ENCODE results near the gene SPINK2. TPM values are rescaled to one million over a fixed set of nuclear protein-coding genes. Genes with fewer than 3 reads are reported as not detected.

The SPINK2 gene
- total RNA-seq, 1 donor from 2014 or later: not detected

DNA sequence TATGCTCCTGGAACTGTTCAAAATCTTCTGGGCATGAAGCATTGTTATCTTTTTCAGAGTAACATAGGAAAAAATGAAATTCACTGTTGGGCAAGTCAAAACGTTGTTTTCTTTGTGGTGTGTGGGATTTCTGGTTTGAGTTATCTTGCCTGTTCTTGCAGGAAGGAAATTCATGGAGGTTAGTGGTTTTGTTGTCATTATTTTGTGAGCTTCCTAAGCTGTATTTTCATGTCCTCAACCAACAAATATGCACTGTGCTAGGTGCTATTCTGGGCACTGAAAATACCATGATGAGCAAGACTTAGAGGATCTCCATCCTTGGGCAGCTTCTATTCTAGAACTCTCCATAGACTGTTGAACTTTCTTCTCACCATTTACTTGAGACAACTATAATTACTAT is 16.9 kb downstream of the SPINK2 start:
- DNase-seq (ENCODE audit: missing footprints) (no peak), ATAC-seq (no peak)
- intact Hi-C loops (cut with DNase I): no loop called here

DNA sequence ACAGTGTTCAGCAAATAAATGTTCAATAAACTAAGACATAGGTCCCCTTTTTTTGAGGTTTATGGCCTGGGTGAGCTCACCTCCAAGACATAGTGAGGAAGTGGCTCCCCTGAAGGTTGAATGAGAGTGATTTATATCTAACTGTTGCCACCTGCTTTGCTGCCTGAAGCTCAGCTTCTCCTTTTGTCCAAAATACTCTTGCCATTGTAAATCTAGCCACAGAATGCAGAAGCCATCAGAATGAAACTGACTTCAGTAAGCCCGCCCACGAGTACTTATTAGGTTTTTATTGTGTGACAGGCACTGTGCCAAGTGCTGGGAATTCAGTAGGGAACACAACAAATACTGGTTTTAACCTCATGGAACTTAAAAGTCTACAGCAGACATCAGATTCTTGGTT is 18.0 kb downstream of the SPINK2 start:
- no peak for DNase-seq (ENCODE audit: missing footprints)
- intact Hi-C loops (cut with DNase I): no loop called here
- ATAC-seq: no peak

DNA sequence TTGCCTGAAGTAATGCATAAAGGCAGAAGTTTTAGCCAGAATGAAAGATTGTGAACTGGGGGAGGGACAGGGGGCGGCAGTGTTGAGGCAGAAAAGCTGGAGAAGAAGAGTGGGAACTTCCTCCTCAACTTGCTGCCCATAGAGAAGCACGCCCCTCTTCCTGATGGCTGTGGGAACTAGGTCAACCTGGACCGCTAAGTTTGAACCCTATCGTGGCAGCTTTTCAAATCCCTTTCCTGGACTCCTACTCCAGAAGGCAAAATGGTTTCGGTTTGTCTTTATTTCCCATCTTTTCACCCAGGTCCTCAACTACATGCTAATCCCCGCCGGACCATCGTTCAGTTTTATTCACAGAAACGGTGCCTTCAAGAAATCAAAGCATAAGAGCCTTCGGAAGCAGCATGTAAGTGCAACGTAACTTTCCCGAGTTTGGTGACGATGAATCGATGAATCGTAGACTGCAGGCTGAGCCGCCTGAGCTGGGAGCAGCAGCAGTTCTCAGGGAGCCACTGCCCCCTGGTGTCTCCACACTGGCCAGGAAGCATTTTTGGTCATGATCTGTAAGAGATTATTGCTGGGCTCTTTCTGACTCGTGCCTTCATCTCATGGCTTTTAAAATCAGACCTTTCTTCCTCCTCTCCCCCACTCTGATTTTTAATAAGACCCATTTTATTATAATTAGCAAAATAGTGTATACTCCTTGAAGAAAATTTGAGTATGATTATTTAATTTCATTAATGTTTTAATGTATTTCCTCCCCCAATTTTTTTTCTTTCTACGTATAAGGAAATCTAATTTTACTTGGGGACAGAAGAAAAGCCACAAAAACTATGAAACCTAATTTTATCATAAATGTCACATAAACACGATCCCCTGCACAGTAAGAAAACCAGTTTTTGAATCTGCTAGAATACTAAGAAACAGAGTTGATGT is 21.4 kb downstream of the SPINK2 start:
- intact Hi-C loops (cut with DNase I): loop anchor here (2.0 kb wide), 1 partner anchor 223 kb away; no protein-coding TSS in a partner anchor
- peak; percentile 97 for ATAC-seq
- DNase-seq (ENCODE audit: missing footprints): peak; percentile 87

DNA sequence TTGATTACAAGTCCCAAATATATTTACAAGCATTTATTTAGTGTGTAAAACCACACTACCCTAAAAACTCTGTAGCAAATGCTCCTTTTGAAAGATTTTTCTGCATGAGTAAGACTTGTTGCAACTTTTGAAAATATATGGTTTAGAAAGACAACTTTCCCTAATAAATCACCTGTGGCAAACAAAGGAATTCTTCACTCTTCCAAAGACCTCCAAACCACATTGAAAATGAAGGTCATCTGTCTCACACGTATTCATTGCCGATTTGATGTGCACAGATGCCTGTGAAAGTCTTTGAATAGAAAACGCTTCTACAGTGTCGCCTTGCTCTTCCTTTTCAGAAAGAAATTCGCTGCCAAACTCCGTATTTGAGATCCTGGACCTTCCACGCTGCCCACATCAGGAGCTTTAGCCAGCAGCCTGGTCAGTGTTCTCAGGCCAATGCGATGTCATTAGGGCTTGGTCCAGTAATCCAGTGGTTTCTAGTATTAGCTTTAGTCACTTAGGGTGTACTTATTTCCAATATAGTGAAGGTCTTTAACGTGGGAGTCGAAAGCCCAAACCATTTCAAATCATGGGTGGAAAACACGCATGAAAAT is 22.2 kb downstream of the SPINK2 start:
- ATAC-seq (no peak), DNase-seq (ENCODE audit: missing footprints) (no peak)
- intact Hi-C loops (cut with DNase I): no loop called here

DNA sequence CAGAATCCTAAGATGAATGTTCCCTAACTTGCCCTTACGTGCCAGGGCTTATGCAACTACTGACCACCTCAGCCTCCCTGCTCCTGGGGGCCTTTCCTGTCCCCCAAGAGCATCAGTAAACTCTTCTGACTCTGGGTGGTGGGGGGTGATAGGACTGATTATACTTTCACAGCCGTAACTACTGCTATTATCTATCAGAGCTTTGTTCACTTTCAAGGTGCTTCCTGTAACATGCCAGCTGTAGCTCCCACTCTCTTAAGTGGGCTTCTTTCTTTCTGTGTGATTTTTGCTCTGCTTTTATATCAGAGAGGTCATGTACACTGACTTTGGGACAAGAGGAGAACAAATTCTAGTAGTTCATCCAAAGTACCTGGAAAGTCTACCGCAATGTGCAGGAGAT is 25.3 kb downstream of the SPINK2 start:
- no peak for ATAC-seq
- no peak for DNase-seq (ENCODE audit: missing footprints)
- intact Hi-C loops (cut with DNase I): no loop called here

DNA sequence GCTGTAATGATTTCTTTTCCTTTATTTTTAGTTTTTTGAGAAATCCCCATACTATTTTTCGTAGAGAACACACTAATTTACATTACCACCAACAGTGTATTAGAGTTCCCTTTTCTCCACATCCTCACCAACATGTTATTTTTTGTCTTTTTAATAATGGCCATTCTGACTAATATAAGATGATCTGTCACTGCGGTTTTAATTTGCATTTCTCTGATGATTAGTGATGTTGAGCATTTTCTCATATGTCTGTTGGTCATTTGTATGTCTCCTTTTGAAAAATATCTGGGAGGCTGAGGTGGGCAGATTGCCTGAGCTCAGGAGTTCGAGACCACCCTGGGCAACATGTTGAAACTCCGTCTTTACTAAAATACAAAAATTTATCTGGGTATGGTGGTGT is 30.2 kb downstream of the SPINK2 start:
- intact Hi-C loops (cut with DNase I): no loop called here
- ATAC-seq (no peak), DNase-seq (ENCODE audit: missing footprints) (no peak)

DNA sequence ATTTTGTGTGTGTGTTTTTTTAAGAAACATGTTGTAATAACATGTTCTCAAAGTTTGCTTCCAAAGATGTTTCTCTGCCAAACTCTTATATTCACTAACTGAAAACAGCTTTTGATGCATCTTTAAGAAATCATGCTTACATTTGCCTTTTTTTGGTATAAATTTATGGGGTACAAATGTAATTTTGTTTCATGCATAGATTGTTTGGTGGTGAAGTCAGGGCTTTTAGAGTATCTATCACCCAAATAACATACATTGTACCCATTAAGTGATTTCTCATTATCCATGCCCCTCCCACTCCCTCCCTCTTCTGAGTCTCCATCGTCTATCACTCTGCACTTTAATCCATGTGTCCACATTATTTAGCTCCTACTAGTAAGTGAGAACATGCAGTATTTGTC is 30.8 kb downstream of the SPINK2 start:
- intact Hi-C loops (cut with DNase I): no loop called here
- DNase-seq (ENCODE audit: missing footprints) (no peak), ATAC-seq (no peak)

DNA sequence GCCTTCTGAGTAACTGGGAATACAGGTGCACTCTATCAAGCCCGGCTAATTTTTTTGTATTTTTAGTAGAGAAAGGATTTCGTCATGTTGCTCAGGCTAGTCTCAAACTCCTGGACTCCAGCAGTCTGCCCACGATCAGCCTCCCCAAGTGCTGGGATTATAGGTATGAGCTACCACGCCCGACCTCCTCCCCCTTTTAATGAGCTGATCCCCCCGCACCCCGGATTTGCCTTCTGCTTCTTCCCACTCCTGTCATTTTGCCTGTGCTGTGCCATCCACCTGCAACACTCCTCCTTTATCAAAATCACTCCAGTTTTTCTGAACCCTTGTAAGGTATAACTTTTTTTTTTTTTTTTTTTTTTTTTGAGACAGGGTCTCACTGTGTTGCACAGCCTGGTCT is 33.4 kb downstream of the SPINK2 start:
- ATAC-seq (no peak), DNase-seq (ENCODE audit: missing footprints) (no peak)
- intact Hi-C loops (cut with DNase I): no loop called here

DNA sequence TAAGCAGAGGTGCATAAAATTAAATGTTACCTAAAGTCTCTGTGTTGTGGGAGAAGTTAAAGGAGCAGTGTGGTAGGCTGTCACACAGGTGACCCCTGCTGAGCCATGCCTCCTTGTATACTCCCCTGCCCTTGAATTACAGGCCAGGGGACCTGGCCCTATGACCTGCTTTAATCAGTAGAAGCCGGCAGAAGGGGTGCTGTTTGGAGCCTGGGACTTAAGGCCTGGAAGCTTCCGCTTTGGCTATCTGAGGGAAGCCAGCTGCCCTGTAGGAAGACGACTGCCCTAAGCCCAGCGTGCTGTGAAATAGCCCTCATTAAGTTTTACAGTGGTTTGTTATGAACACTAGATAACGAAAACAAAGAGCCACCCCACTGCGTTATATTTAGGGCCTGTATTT is 34.1 kb downstream of the SPINK2 start:
- intact Hi-C loops (cut with DNase I): no loop called here
- ATAC-seq (peak; percentile 72), DNase-seq (ENCODE audit: missing footprints) (no peak)

DNA sequence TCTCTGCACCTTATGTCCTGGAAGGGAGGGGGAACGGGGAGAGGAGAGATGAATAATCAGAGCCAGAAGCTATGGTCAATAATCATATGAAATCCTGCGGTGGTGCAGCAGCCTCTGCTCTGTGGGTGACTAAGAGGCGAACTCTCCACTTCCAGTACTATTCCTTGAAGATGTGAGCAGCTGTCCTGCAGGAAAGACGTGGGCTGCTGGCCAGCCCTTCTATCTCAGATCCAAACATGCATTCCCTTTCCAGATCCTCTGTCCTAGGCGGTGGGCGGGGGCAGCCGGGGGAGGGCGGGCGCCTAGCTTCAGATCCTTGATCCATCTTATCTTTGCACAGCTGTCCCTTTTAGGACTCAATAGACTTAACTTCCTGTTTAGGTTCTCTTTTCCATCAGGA is 34.5 kb downstream of the SPINK2 start:
- intact Hi-C loops (cut with DNase I): no loop called here
- ATAC-seq: peak; percentile 89
- peak; percentile 75 for DNase-seq (ENCODE audit: missing footprints)

DNA sequence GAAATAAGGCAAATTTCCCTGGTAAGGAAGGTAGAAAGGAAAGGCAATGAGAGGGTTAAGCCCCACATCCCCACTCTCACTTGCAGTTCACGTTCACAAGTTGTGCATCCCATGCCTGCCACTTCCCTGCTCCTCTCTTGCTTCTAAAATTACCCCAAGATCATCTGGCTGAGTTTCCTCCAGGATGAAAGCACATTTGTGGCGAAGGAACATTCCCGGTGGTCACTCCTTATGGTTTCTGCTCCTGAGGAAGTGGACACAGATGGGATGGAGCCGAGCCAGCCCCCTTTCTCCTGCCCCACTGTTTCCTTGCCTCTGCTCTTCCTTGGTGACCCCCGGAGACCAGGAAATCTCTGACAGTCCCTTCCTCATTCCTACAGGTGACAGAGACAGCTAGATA is 37.5 kb downstream of the SPINK2 start:
- ATAC-seq (no peak), DNase-seq (ENCODE audit: missing footprints) (no peak)
- intact Hi-C loops (cut with DNase I): no loop called here

DNA sequence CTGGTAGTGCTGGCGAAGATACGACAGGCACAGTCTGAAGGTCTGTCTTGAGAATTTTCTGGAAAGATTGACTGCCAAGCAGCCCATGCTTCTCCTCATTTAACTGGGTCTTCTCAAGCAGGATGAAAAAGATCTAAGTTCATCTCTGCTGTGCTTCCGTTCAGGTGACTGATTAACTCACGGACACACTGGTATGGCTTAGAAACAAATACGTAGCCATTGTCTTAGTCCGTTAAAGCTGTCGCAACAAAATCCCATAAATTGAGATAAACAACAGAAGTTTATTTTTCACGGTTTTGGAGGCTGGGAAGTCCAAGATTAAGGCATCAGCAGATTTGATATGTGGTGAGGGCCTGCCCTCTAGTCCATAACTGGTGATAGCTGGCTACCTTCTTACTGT is 39.5 kb downstream of the SPINK2 start:
- intact Hi-C loops (cut with DNase I): no loop called here
- DNase-seq (ENCODE audit: missing footprints): no peak
- ATAC-seq: no peak

DNA sequence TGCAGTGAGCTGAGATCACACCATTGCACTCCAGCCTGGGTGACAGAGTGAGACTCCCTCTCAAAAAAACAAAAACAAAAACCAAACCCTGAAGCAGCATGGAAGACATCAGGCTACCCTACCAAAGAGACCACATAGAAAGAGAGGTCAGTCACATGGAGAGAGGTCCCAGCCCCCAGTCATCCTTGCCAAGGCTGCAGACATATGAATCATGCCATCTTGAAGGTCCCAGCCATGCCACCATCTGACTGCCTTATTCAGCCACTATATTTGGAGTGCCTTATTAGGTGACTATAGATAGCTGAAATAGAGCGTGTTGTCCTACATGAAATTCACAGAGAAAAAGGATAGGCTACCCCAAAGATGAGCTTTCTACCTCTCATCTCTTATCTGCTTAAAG is 48.2 kb downstream of the SPINK2 start:
- intact Hi-C loops (cut with DNase I): no loop called here
- ATAC-seq: no peak
- no peak for DNase-seq (ENCODE audit: missing footprints)

DNA sequence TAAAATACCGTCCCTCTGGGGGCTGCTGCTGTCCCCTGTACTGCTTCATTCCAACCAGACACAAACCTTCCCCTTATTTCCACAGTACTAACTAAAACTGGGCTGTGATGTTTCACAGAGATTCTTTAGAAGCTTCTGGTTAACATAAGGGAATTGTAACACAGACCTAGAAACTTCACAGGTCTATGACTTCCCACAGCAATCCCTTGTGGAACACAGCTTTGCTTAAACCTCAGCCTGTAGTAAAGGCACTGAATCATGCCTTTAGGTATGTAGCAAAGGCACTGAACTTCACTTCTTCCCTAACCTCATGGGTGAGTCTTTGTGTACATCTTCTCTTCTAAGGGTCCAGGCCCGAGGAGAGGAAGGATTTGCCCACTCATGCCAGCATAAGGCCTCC is 49.4 kb downstream of the SPINK2 start:
- DNase-seq (ENCODE audit: missing footprints) (no peak), ATAC-seq (no peak)
- intact Hi-C loops (cut with DNase I): no loop called here

DNA sequence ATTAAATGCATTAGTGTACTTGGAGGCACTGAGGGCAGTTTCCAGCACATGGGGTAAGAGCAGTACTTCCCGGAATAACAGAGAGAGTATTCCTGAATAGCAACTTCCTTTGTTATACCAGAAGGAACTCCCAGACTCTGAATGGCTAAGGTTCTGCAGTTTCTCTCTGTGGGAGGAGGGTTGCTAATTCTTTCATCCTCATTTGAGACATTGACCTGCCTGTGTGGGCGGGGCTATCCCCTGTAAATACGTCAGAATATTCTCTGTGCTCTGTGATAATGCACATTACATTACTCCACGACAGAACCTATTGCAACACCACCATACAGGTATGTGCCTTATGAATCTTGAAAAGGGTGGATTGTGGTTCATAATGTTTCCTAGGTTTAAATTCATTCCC is 52.7 kb downstream of the SPINK2 start:
- intact Hi-C loops (cut with DNase I): no loop called here
- ATAC-seq (no peak), DNase-seq (ENCODE audit: missing footprints) (no peak)

DNA sequence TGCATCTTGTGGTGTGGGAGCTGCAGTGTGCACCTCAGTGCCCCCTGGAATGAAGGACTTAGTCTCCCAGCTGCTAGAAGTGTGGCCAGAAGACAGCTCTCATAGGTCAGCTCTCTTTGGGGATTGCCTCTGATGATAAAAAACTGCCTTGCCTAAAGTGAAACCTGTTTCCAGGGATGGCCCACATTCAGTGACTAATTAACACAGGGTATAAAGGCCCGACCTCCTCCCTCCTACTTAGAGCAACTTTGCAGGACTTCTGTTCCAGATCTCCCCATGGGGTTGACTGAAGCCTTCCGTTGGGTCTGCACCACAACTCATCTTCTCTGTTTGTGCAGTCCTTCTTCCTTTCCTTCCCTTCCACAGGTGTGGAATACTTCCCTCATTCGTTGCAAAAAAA is 53.2 kb downstream of the SPINK2 start:
- intact Hi-C loops (cut with DNase I): no loop called here
- DNase-seq (ENCODE audit: missing footprints) (no peak), ATAC-seq (no peak)

DNA sequence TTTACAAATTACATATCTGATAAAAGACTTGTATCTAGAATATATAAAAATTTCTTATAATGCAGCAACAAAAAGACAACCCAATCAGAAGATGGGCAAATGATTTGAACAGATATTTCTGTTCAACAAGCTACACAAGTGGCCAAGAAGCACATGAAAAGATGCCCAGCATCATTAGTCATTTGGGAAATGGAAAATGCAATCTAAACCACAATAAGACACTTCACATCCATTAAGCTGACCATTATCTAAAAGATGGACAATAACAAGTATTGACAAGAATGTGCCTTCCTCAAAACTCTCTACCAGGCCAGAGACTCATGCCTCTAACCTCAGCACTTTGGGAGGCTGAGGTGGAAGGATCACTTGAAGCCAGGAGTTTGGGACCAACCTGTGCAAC is 53.9 kb downstream of the SPINK2 start:
- ATAC-seq (no peak), DNase-seq (ENCODE audit: missing footprints) (no peak)
- intact Hi-C loops (cut with DNase I): no loop called here

DNA sequence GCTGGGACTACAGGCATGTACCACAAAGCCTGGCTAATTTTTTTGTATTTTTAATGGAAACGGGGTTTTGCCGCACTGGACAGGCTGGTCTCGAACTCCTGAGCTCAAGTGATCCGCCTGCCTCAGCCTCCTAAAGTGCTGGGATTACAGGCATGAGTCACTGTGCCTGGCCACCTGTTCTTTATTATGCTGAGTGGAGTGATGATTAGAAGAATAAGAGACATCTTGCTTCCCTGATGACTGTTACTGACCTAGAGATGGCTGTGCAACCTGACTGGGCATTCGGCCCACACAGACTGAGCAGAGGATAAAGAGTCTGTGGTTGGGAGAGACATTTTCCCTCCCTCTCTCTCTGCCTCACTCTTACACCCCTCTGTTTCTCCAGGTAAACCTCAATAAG is 56.7 kb downstream of the SPINK2 start:
- DNase-seq (ENCODE audit: missing footprints) (no peak), ATAC-seq (no peak)
- intact Hi-C loops (cut with DNase I): no loop called here

DNA sequence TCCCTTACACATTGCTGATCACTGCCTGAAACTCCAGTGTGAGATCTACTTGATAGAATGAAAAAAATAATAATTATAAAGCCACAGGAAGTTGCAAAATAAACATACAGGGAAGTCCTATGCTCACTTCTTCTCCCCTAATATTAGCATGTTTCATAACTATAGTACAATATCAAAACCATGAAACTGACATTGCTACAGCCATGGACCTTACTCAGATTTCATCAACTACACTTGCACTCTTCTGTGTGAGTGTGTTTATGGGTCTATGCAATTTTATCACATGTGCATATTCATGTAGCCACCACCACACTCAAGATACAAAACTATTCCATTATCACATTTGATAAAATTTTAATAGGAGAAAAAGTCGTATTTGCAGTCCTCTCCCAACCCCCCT is 57.3 kb downstream of the SPINK2 start:
- ATAC-seq: no peak
- intact Hi-C loops (cut with DNase I): no loop called here
- no peak for DNase-seq (ENCODE audit: missing footprints)

DNA sequence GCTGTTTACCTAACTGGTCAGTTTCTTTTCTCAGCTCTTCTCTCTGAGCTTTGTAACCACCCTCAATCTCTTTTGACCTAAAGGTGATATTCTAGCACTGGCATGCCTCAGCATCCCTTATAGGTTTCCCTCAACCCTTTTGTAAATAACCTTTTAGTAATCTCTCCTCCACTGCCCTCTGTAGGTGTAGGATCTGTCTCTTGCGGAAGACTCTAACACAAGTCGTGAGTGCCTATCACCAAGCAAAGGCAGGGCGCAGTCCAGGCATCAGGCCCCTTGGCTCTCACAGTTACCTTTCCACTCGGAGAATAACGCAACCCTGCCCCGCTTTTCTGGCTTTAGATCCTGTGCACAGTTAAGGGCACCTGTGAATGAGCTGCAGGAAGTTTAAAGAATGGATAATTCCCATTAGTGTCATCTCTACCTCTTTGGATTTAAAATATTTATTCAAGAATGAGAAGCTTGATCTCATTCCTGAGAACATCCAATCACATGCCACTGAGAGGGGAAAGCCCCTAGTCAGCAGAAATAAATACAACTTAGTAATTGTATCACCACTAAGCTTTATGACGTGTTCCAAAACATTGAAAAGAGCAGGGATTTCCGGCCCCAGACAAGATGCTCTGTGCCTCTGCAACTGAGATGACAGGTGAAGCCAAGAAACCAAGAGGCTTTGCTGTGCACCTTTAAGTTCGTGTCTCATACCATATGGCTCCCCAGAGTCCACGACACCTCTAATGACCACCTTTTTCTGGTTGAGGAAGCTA is 58.8 kb downstream of the SPINK2 start:
- intact Hi-C loops (cut with DNase I): no loop called here
- DNase-seq (ENCODE audit: missing footprints): no peak
- ATAC-seq: no peak
